ENCODE data around the gene ZBTB39. TPM values are rescaled to one million over a fixed set of nuclear protein-coding genes. Genes with fewer than 3 reads are reported as not detected.
"Not testable (repeated sequence)": the region's sequence is repeated elsewhere in the genome, so short reads cannot be mapped to it uniquely, and the experiment has no call there.

Gene ZBTB39
- total RNA-seq, 4 donors from 2014 or later: 4.5 to 8.5 (median 7.4) TPM

DNA sequence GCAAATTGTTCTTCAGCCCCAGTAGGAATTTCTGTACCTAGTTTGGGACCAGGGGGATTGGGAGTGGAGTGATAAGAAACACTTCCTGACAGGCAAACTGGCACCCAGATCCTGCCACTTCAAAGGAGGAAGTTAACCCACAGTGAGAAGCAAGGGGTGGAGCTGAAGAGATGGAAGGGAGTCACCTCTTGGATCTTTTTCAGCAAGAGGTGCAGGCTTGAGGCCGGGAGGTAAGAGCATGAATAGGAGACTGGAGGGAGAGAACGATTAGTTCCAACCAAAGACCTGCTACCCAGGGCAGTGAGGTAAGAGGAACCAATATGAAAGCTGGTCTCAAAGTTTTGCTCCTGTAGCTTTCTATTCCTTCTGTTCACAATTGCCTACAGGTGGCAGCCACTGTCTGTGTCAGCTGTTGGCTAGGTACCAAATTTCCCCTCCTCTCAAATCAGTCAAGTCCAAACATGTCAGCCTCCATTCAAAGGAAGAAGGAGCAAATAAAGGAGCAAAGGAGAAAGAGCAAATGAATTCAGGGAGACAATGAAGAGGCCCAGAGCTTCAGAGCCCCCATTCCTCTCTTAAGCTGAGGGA is 24.9 kb upstream of the ZBTB39 start:
- Histone ChIP-seq H3K4me1 (no peaks in the 10 kb centered on the region), H3K27me3 (no peaks in the 10 kb centered on the region), H3K4me3 (replicated peaks in 1 of 3) (no peak overlapping the region), H3K9me3 (no peaks in the 10 kb centered on the region), H3K27ac (no peak overlapping the region), H3K36me3 (no peaks in the 10 kb centered on the region)
- WGBS, 2 donors: 21 to 37% methylated on average over 2 of the region's 2 CpGs
- intact Hi-C loops (cut with DNase I): no loop called here
- TF ChIP-seq CTCF (IDR thresholded peaks at IDR 0.05) (no peak), POLR2A (IDR thresholded peaks at IDR 0.05) (no peak)
- DNase-seq: no peak

- no peaks in the 10 kb centered on the region for H3K9me3 ChIP-seq
- TF ChIP-seq CTCF (IDR thresholded peaks at IDR 0.05): no peak
- no peak for TF ChIP-seq POLR2A (IDR thresholded peaks at IDR 0.05)
- no peaks in the 10 kb centered on the region for H3K36me3 ChIP-seq
- 91 to 95% methylated on average over 7 of the region's 7 CpGs for WGBS, 2 donors
- no peak for DNase-seq
- intact Hi-C loops (cut with DNase I): no loop called here
- no peaks in the 10 kb centered on the region for H3K4me1 ChIP-seq
- H3K27me3 ChIP-seq: no peaks in the 10 kb centered on the region
- H3K4me3 ChIP-seq (replicated peaks in 1 of 3): no peak overlapping the region
- H3K27ac ChIP-seq: no peak overlapping the region
Observed at GRCh38 chr12:57029457-57029856, 23.1 kb upstream of the ZBTB39 start.

DNA sequence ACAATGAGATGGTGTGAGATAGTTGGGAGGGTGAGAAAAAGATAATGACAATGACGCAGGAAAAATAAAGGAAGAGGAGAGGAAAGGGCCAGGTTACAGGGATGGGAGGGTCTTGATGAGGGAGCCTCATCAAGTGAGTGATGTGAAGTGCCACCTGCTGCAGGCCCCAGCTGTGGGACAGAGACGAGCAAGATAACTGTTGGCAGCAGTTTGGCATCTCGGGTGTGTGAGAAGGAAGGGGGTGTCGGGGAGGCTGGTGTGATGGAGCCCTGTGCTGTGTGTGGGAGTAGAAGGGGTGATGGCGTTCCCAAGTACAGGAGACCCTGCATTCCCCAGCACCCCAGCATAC is 21.4 kb upstream of the ZBTB39 start:
- no peak for TF ChIP-seq CTCF (IDR thresholded peaks at IDR 0.05)
- no peak for TF ChIP-seq POLR2A (IDR thresholded peaks at IDR 0.05)
- intact Hi-C loops (cut with DNase I): no loop called here
- H3K27ac ChIP-seq: no peak overlapping the region
- no peaks in the 10 kb centered on the region for H3K36me3 ChIP-seq
- WGBS, 2 donors: 71 to 79% methylated on average over 5 of the region's 5 CpGs
- no peaks in the 10 kb centered on the region for H3K9me3 ChIP-seq
- H3K27me3 ChIP-seq: no peaks in the 10 kb centered on the region
- no peaks in the 10 kb centered on the region for H3K4me1 ChIP-seq
- H3K4me3 ChIP-seq (replicated peaks in 1 of 3): no peak overlapping the region
- DNase-seq: no peak

GRCh38 chr12:57027011-57027804 is 20.9 kb upstream of the ZBTB39 start:
- WGBS, 2 donors: 60 to 68% methylated on average over 13 of the region's 13 CpGs
- H3K27me3 ChIP-seq: no peaks in the 10 kb centered on the region
- intact Hi-C loops (cut with DNase I): no loop called here
- no peaks in the 10 kb centered on the region for H3K4me1 ChIP-seq
- no peaks in the 10 kb centered on the region for H3K9me3 ChIP-seq
- no peak overlapping the region for H3K4me3 ChIP-seq (replicated peaks in 1 of 3)
- no peak for DNase-seq
- no peak for TF ChIP-seq POLR2A (IDR thresholded peaks at IDR 0.05)
- TF ChIP-seq CTCF (IDR thresholded peaks at IDR 0.05): no peak
- no peak overlapping the region for H3K27ac ChIP-seq
- no peaks in the 10 kb centered on the region for H3K36me3 ChIP-seq

DNA sequence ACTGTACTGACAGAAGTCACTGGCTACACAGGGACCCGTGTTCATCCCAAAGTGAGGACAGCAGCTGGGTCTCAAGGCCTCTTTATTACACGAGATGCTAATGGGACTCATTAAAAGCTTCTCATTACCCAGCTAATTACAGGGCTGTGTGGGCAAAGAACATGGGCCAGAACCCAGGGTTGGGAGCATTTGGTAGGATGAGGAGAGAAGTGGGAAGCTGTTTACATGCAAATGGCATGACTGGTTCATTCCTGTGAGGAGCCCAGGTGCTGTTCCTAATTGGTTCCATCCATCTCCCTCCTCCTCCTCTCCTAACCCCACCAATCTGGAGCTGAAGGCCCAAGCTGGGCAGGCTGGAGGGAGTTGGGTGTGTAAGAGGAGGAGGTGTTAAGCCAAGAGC is 18.9 kb upstream of the ZBTB39 start:
- DNase-seq: no peak
- intact Hi-C loops (cut with DNase I): no loop called here
- H3K27me3 ChIP-seq: no peaks in the 10 kb centered on the region
- H3K9me3 ChIP-seq: no peaks in the 10 kb centered on the region
- no peak for TF ChIP-seq CTCF (IDR thresholded peaks at IDR 0.05)
- TF ChIP-seq POLR2A (IDR thresholded peaks at IDR 0.05): no peak
- no peaks in the 10 kb centered on the region for H3K36me3 ChIP-seq
- 79 to 96% methylated on average over 2 of the region's 2 CpGs for WGBS, 2 donors
- no peak overlapping the region for H3K4me3 ChIP-seq (replicated peaks in 1 of 3)
- no peaks in the 10 kb centered on the region for H3K4me1 ChIP-seq
- H3K27ac ChIP-seq: no peak overlapping the region

- H3K4me3 ChIP-seq (replicated peaks in 1 of 3); DNase-seq; H3K4me1 ChIP-seq; H3K27me3 ChIP-seq; H3K9me3 ChIP-seq; intact Hi-C loops (cut with DNase I); H3K36me3 ChIP-seq; H3K27ac ChIP-seq: not testable (repeated sequence)
- WGBS, 2 donors: 96% methylated on average over 5 of the region's 5 CpGs
Observed at GRCh38 chr12:57022324-57022723, 16.0 kb upstream of the ZBTB39 start.

Data from thyroid gland (tissue), 4 donors.